Measurements from ENCODE around the gene TBL1XR1. TPM values are rescaled to one million over a fixed set of nuclear protein-coding genes. Genes with fewer than 3 reads are reported as not detected.

The TBL1XR1 gene
- total and polyA plus RNA-seq, 2 of the 8 experiments (the other 6 are each of a cell fraction or from before 2014, with no cell fraction given), result 28.1 to 147 TPM

DNA sequence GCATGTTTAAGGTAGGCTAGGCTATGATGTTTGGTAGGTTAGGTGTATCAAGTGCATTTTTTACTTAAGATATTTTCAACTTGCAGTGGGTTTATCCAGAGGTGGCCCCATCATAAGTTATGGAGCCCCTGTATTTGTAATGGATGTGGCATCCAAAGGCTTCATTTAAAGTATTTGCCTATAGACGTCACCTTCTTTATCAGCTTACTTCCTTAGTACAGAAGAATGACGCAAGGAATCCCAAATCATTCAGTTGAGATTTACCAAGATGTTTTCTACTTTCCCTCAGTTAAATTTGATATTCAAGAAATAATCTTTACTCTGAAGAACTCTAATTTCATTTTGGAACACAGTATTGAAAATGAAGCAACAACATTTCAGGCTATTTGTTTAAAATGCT is 201.3 kb downstream of the TBL1XR1 start:
- CTCF ChIA-PET (ENCODE audit: partially characterized antibody), result interaction anchor here (1.0 to 1.4 kb wide), 2 partner anchors 9 to 123 kb away, joined by 3 to 4 read pairs; no protein-coding TSS in a partner anchor
- no peaks in the 10 kb centered on the region for H3K23me2 ChIP-seq (ENCODE audit: low read depth, low read length)
- H3K18ac ChIP-seq (ENCODE audit: extremely low read depth, low read length), result no peak overlapping the region
- H3K14ac ChIP-seq (ENCODE audit: insufficient read length), result no peak overlapping the region
- H2BK20ac ChIP-seq (ENCODE audit: low read length), result no peak overlapping the region
- H3K23ac ChIP-seq (ENCODE audit: insufficient read length), result no peak overlapping the region
- no peak overlapping the region for H2AK5ac ChIP-seq (ENCODE audit: low read depth, low read length)
- no peak overlapping the region for H2BK12ac ChIP-seq (ENCODE audit: low read depth, low read length)
- H3K36me3 ChIP-seq (ENCODE audit: control insufficient read depth in 2 of 4, insufficient read depth in 4 of 4, low read length in 3 of 4), result no peaks in the 10 kb centered on the region
- POLR2A ChIA-PET (ENCODE audit: partially characterized antibody), result no interaction called here
- DNase-seq (ENCODE audit: low read depth in 1 of 2, low spot score in 2 of 2) (no peak), FAIRE-seq (no peak)
- H3K27ac ChIP-seq (ENCODE audit: low read depth, low read length), result no peak overlapping the region
- H4K20me1 ChIP-seq (replicated peaks in 1 of 2; ENCODE audit: control insufficient read depth in 1 of 2, insufficient read depth in 2 of 2, low read length in 2 of 2), result no peaks in the 10 kb centered on the region
- no peaks in the 10 kb centered on the region for H3K79me2 ChIP-seq (ENCODE audit: control insufficient read depth in 1 of 2, insufficient read depth in 2 of 2, low read length in 2 of 2)
- WGBS, 2 experiments (ENCODE audit: extremely low coverage in 1 of 2, insufficient coverage in 1 of 2, insufficient read length in 1 of 2, insufficient replicate concordance in 2 of 2, low coverage in 1 of 2, low lambda C conversion rate in 2 of 2, missing lambda C conversion rate in 1 of 2), result 92% methylated on average over 2 of the region's 2 CpGs; no CpG with 5 or more reads in 1 of the 2 experiments
- no peak overlapping the region for H3K4ac ChIP-seq (replicated peaks; ENCODE audit: insufficient read length, low read depth, low read length)
- H3K9ac ChIP-seq (replicated peaks in 1 of 4; ENCODE audit: extremely low read depth in 1 of 4, low read depth in 3 of 4, low read length in 3 of 4), result no peak overlapping the region
- H3K4me3 ChIP-seq (ENCODE audit: extremely low read depth in 1 of 4, insufficient read depth in 2 of 4, low read depth in 3 of 4, low read length in 4 of 4), result no peak overlapping the region
- no peak overlapping the region for H2BK5ac ChIP-seq (ENCODE audit: low read depth, low read length)
- H3K79me1 ChIP-seq (ENCODE audit: low read depth, low read length), result no peaks in the 10 kb centered on the region
- no peak overlapping the region for H4K5ac ChIP-seq (ENCODE audit: insufficient read length, low read depth, low read length)
- H4K91ac ChIP-seq (replicated peaks; ENCODE audit: insufficient read length, low read length), result no peak overlapping the region
- no peak overlapping the region for H2AFZ ChIP-seq (ENCODE audit: low read length)
- H3K56ac ChIP-seq (replicated peaks; ENCODE audit: insufficient read length, low read depth, low read length), result no peak overlapping the region
- no peak overlapping the region for H4K8ac ChIP-seq (ENCODE audit: extremely low read depth, insufficient read depth, low read length)
- H2BK15ac ChIP-seq (ENCODE audit: low read length), result no peak overlapping the region
- peaks cover 0 to 3% (median 0%) of the 10 kb centered on the region in 4 experiments; a peak in 4 of 7 replicates for H3K4me1 ChIP-seq (replicated peaks in 1 of 4; ENCODE audit: control insufficient read depth in 3 of 4, insufficient read depth in 4 of 4, low read length in 3 of 4)
- peaks cover 0 to 2% of the 10 kb centered on the region in 2 experiments; a peak in 2 of 4 replicates for H3K9me3 ChIP-seq (ENCODE audit: insufficient read depth in 2 of 2, low read depth in 1 of 2, low read length in 1 of 2)
- H2BK120ac ChIP-seq (replicated peaks; ENCODE audit: low read depth, low read length), result no peak overlapping the region
- no peak overlapping the region for H3K4me2 ChIP-seq (ENCODE audit: insufficient read depth in 1 of 2, low read depth in 2 of 2, low read length in 2 of 2)
- no peaks in the 10 kb centered on the region for H3K27me3 ChIP-seq (replicated peaks in 1 of 4; ENCODE audit: control insufficient read depth in 3 of 4, extremely low read depth in 1 of 4, insufficient read depth in 3 of 4, low read length in 3 of 4)
- no peak for TF ChIP-seq RAD21 (IDR thresholded peaks at IDR 0.05 in 1 of 2, conservative IDR thresholded peaks at IDR 0.05 in 1 of 2; ENCODE audit: low read depth in 2 of 2, low read length in 2 of 2)
- no peak for TF ChIP-seq TCF12 (IDR thresholded peaks at IDR 0.05; ENCODE audit: low read depth, low read length)
- no peak for TF ChIP-seq BRCA1 (IDR thresholded peaks at IDR 0.05; ENCODE audit: low read depth, low read length)
- TF ChIP-seq, protein P1, sequence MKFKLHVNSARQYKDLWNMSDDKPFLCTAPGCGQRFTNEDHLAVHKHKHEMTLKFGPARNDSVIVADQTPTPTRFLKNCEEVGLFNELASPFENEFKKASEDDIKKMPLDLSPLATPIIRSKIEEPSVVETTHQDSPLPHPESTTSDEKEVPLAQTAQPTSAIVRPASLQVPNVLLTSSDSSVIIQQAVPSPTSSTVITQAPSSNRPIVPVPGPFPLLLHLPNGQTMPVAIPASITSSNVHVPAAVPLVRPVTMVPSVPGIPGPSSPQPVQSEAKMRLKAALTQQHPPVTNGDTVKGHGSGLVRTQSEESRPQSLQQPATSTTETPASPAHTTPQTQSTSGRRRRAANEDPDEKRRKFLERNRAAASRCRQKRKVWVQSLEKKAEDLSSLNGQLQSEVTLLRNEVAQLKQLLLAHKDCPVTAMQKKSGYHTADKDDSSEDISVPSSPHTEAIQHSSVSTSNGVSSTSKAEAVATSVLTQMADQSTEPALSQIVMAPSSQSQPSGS (IDR thresholded peaks at IDR 0.05; ENCODE audit: low read length), result no peak
- no peak for TF ChIP-seq NANOG (IDR thresholded peaks at IDR 0.05; ENCODE audit: insufficient read depth, low read depth, low read length, poor library complexity, severe bottlenecking)

Data from H1 (cell line).